Measurements from ENCODE around the gene GPR160. TPM values are rescaled to one million over a fixed set of nuclear protein-coding genes. Genes with fewer than 3 reads are reported as not detected.

Gene GPR160
- total and polyA plus RNA-seq, 2 experiments from 2014 or later = 39.4 to 55.7 TPM

DNA sequence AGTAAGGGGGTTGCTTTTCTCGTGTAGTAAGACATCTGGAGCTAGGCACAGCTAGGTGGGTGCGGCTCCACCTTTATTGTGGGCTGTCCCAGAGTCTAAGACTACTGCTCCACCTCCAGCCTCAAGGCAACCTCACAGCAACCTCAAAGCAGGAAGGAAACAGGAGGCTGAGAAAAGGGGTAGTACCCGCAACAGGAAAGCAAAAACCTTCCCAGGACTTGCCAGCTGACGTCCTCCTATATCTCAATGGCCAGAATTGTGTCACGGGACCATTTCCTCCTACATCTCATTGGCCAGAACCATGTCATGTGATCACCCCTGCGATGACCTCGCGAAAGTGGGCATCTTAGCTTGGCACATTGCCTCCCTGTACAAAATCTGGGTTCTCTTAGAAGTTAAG, 4.3 kb upstream of the GPR160 start (continued):
- TF ChIP-seq, protein P1, sequence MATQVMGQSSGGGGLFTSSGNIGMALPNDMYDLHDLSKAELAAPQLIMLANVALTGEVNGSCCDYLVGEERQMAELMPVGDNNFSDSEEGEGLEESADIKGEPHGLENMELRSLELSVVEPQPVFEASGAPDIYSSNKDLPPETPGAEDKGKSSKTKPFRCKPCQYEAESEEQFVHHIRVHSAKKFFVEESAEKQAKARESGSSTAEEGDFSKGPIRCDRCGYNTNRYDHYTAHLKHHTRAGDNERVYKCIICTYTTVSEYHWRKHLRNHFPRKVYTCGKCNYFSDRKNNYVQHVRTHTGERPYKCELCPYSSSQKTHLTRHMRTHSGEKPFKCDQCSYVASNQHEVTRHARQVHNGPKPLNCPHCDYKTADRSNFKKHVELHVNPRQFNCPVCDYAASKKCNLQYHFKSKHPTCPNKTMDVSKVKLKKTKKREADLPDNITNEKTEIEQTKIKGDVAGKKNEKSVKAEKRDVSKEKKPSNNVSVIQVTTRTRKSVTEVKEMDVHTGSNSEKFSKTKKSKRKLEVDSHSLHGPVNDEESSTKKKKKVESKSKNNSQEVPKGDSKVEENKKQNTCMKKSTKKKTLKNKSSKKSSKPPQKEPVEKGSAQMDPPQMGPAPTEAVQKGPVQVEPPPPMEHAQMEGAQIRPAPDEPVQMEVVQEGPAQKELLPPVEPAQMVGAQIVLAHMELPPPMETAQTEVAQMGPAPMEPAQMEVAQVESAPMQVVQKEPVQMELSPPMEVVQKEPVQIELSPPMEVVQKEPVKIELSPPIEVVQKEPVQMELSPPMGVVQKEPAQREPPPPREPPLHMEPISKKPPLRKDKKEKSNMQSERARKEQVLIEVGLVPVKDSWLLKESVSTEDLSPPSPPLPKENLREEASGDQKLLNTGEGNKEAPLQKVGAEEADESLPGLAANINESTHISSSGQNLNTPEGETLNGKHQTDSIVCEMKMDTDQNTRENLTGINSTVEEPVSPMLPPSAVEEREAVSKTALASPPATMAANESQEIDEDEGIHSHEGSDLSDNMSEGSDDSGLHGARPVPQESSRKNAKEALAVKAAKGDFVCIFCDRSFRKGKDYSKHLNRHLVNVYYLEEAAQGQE (IDR thresholded peaks at IDR 0.05; ENCODE audit: unreplicated experiment) = no peak
- TF ChIP-seq JUNB (IDR thresholded peaks at IDR 0.05; ENCODE audit: unreplicated experiment) (no peak), STAT1 (IDR thresholded peaks at IDR 0.05; ENCODE audit: unreplicated experiment) (no peak), NANOG (IDR thresholded peaks at IDR 0.05; ENCODE audit: borderline replicate concordance) (no peak), ZNF114 (CRISPR knock-in tag; IDR thresholded peaks at IDR 0.05) (no peak), EZH2phosphoT487 (IDR thresholded peaks at IDR 0.05; ENCODE audit: unreplicated experiment) (no peak), CREB1 (CRISPR knock-in tag; IDR thresholded peaks at IDR 0.05; ENCODE audit: low read depth) (no peak), EZH2 (IDR thresholded peaks at IDR 0.05; ENCODE audit: low read depth, unreplicated experiment) (no peak)
- TF ChIP-seq, protein P2, sequence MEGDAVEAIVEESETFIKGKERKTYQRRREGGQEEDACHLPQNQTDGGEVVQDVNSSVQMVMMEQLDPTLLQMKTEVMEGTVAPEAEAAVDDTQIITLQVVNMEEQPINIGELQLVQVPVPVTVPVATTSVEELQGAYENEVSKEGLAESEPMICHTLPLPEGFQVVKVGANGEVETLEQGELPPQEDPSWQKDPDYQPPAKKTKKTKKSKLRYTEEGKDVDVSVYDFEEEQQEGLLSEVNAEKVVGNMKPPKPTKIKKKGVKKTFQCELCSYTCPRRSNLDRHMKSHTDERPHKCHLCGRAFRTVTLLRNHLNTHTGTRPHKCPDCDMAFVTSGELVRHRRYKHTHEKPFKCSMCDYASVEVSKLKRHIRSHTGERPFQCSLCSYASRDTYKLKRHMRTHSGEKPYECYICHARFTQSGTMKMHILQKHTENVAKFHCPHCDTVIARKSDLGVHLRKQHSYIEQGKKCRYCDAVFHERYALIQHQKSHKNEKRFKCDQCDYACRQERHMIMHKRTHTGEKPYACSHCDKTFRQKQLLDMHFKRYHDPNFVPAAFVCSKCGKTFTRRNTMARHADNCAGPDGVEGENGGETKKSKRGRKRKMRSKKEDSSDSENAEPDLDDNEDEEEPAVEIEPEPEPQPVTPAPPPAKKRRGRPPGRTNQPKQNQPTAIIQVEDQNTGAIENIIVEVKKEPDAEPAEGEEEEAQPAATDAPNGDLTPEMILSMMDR (conservative IDR thresholded peaks at IDR 0.05; ENCODE audit: low read depth in 2 of 2) = no peak
- TF ChIP-seq, protein P3, sequence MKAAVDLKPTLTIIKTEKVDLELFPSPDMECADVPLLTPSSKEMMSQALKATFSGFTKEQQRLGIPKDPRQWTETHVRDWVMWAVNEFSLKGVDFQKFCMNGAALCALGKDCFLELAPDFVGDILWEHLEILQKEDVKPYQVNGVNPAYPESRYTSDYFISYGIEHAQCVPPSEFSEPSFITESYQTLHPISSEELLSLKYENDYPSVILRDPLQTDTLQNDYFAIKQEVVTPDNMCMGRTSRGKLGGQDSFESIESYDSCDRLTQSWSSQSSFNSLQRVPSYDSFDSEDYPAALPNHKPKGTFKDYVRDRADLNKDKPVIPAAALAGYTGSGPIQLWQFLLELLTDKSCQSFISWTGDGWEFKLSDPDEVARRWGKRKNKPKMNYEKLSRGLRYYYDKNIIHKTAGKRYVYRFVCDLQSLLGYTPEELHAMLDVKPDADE (IDR thresholded peaks at IDR 0.05) = no peak

DNA sequence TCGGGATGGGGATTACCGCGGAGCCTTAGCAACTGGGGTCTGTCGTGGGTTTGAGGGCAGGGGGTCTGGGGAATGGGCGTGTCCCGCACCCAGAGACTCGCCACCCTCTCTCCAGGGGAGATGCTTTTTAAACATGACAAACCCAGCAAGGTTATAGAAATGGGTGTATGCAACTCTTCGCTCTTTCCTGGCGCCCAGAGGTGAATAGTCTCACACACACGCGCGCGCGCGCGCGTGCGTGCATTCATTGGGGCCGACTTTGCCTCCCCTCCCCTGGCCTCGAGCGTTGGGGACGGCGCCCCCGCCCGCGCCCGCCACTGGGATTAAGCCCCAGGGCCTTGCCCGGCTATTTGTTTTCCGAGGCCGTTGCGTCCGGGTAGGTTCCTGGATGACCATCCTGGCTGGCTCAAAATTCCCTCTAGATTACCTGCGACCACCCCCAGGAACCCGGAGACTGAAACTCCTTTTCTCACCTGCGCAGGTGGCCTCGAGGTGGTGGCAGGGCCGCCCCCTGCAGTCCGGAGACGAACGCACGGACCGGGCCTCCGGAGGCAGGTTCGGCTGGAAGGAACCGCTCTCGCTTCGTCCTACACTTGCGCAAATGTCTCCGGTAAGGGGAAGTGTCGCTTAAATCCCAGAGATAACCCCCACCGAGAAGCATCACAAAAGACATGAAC, 777 bp downstream of the GPR160 start:
- Mint-ChIP-seq H3K27me3 (ENCODE audit: insufficient read depth, low read depth, poor library complexity) (no peaks in the 10 kb centered on the region), H3K4me3 (peak overlapping the region; percentile 79), H3K36me3 (ENCODE audit: low read depth) (peaks cover 6% of the 10 kb centered on the region; the same call in 2 of the 3 replicates), H3K9me3 (no peaks in the 10 kb centered on the region), H3K27ac (no peak overlapping the region), H3K4me1 (peaks cover 18% of the 10 kb centered on the region)
- Histone ChIP-seq H3K27me3 (ENCODE audit: insufficient read depth) (no peaks in the 10 kb centered on the region), H3K27ac (ENCODE audit: low read depth) (0 out of 2 replicates have a peak overlapping the region, but pooled peaks have one; percentile 7), H3K4me3 (peak overlapping the region; percentile 89), H3K79me2 (replicated peaks; ENCODE audit: insufficient read depth) (peaks cover 16% of the 10 kb centered on the region; the same call in 1 of the 2 replicates), H3K9me2 (ENCODE audit: insufficient read depth) (no peaks in the 10 kb centered on the region), H3K4me2 (peak overlapping the region; percentile 97), H3K4me1 (ENCODE audit: insufficient read depth) (peaks cover 20% of the 10 kb centered on the region), H3F3A (replicated peaks; ENCODE audit: low read depth) (peaks cover 5% of the 10 kb centered on the region), H4K20me1 (replicated peaks; ENCODE audit: insufficient read depth) (no peaks in the 10 kb centered on the region), H2AFZ (peak overlapping the region; percentile 93), H3K36me3 (ENCODE audit: insufficient read depth) (no peaks in the 10 kb centered on the region)
- peak; percentile 60 for ATAC-seq
- peak; percentile 87 for DNase-seq (ENCODE audit: low spot score)
- no peak for TF ChIP-seq EZH2phosphoT487 (IDR thresholded peaks at IDR 0.05; ENCODE audit: unreplicated experiment)
- TF ChIP-seq, protein P4, sequence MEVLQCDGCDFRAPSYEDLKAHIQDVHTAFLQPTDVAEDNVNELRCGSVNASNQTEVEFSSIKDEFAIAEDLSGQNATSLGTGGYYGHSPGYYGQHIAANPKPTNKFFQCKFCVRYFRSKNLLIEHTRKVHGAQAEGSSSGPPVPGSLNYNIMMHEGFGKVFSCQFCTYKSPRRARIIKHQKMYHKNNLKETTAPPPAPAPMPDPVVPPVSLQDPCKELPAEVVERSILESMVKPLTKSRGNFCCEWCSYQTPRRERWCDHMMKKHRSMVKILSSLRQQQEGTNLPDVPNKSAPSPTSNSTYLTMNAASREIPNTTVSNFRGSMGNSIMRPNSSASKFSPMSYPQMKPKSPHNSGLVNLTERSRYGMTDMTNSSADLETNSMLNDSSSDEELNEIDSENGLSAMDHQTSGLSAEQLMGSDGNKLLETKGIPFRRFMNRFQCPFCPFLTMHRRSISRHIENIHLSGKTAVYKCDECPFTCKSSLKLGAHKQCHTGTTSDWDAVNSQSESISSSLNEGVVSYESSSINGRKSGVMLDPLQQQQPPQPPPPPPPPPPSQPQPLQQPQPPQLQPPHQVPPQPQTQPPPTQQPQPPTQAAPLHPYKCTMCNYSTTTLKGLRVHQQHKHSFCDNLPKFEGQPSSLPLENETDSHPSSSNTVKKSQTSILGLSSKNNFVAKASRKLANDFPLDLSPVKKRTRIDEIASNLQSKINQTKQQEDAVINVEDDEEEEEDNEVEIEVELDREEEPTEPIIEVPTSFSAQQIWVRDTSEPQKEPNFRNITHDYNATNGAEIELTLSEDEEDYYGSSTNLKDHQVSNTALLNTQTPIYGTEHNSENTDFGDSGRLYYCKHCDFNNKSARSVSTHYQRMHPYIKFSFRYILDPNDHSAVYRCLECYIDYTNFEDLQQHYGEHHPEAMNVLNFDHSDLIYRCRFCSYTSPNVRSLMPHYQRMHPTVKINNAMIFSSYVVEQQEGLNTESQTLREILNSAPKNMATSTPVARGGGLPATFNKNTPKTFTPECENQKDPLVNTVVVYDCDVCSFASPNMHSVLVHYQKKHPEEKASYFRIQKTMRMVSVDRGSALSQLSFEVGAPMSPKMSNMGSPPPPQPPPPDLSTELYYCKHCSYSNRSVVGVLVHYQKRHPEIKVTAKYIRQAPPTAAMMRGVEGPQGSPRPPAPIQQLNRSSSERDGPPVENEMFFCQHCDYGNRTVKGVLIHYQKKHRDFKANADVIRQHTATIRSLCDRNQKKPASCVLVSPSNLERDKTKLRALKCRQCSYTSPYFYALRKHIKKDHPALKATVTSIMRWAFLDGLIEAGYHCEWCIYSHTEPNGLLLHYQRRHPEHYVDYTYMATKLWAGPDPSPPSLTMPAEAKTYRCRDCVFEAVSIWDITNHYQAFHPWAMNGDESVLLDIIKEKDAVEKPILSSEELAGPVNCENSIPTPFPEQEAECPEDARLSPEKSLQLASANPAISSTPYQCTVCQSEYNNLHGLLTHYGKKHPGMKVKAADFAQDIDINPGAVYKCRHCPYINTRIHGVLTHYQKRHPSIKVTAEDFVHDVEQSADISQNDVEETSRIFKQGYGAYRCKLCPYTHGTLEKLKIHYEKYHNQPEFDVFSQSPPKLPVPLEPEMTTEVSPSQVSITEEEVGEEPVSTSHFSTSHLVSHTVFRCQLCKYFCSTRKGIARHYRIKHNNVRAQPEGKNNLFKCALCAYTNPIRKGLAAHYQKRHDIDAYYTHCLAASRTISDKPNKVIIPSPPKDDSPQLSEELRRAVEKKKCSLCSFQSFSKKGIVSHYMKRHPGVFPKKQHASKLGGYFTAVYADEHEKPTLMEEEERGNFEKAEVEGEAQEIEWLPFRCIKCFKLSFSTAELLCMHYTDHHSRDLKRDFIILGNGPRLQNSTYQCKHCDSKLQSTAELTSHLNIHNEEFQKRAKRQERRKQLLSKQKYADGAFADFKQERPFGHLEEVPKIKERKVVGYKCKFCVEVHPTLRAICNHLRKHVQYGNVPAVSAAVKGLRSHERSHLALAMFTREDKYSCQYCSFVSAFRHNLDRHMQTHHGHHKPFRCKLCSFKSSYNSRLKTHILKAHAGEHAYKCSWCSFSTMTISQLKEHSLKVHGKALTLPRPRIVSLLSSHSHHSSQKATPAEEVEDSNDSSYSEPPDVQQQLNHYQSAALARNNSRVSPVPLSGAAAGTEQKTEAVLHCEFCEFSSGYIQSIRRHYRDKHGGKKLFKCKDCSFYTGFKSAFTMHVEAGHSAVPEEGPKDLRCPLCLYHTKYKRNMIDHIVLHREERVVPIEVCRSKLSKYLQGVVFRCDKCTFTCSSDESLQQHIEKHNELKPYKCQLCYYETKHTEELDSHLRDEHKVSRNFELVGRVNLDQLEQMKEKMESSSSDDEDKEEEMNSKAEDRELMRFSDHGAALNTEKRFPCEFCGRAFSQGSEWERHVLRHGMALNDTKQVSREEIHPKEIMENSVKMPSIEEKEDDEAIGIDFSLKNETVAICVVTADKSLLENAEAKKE (CRISPR knock-in tag; IDR thresholded peaks at IDR 0.05) = no peak

Data from GM23338 (cell line).